RWPE1 (cell line): ENCODE measurements around the gene DNASE1L1.

Experiments used
- CTCF ChIA-PET: fragments of 350-600 bp; sonication (Branson Sonifier 250); formaldehyde crosslinking; extraction: SDS; loops from one replicate; lab custom pipeline; 2021; lab: Yijun Ruan, JAX
- POLR2A ChIA-PET: fragments of 400-600 bp; formaldehyde crosslinking; extraction: SDS; loops from one replicate; lab custom pipeline; 2020; ENCODE audit warnings: antibody characterized with exemption; ENCODE audit not compliant: low non-redundant PET; lab: Yijun Ruan, JAX
- DNase-seq: peaks from one replicate; pipeline ENCODE4 v3.0.0; 2012; ENCODE audit warnings: low spot score
- H3K27ac ChIP-seq: fragments of 450-650 bp; 2 replicates; pipeline ENCODE4 v1.5.1; 2017
- TF ChIP-seq, protein P1 (sequence below): fragments of 450-650 bp; conservative IDR thresholded peaks from 2 replicates; pipeline ENCODE4 v1.5.1; 2017; ENCODE audit warnings: low read depth, mild to moderate bottlenecking

DNASE1L1 gene

DNA sequence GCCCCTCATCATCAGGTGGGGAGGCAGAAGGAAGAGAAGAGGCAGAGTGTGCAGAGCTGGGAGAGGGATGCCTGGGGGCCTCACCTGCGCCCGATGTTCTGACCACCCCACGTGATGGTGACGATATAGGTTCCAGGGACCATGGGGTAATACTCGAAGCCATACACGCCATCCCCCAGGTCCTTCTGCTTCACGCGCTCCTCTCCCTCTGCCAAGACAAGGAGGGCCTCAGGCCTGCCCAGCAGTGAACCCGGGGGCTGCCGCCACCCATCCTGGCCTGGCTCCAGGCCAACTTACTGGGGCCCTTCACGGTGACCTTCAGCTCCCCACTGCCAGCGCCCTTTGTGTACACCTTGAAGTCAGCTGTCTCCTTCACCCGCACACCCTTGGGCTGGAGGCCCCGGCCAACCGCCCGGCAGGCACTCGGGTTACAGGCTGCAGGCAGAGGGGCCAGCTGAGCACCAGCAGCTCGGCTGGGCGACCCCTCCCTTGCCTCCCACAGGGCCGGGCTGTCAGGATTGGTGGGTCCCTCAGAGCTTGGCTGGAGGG, 43.9 kb downstream of the DNASE1L1 start:
- CTCF ChIA-PET: no interaction called here
- POLR2A ChIA-PET: no interaction called here

DNA sequence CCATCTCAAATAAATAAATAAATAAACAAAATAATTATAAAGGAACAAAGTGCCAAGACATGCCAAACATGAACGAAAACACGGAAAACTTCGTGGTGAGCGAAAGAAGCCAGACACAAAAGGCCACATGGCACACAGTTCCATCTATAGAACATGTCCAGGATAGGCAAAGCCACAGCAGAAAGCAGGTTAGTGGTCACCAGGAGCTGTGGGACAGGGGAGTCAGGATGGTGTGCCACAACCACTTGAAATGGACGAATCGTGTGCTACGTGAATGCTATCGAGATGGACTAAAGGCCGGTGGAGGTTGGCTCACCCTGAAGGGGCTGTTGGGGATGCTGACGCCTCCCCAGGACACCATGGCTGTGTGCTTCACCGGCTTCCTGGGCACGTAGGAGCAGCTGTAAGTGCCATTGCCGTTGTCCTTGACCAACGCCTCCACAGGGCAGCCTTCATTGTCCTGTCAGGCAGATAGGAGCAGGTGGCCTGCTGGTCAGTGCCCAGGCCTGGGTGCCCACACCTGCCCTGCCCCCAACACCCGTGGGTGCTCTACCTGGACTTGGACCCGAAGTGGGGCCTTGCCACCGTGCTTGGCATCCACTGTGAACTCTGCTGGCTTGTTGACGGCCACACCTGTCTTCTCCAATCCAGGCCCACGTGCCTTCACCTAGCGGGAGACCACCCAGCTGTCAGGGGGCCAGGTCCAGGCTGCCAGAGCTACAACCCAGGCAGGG, 45.2 kb downstream of the DNASE1L1 start:
- ChIA-PET POLR2A (no interaction called here), CTCF (no interaction called here)
- H3K27ac ChIP-seq: peak overlapping the region; percentile 97
- DNase-seq: no peak
- TF ChIP-seq, protein P1, sequence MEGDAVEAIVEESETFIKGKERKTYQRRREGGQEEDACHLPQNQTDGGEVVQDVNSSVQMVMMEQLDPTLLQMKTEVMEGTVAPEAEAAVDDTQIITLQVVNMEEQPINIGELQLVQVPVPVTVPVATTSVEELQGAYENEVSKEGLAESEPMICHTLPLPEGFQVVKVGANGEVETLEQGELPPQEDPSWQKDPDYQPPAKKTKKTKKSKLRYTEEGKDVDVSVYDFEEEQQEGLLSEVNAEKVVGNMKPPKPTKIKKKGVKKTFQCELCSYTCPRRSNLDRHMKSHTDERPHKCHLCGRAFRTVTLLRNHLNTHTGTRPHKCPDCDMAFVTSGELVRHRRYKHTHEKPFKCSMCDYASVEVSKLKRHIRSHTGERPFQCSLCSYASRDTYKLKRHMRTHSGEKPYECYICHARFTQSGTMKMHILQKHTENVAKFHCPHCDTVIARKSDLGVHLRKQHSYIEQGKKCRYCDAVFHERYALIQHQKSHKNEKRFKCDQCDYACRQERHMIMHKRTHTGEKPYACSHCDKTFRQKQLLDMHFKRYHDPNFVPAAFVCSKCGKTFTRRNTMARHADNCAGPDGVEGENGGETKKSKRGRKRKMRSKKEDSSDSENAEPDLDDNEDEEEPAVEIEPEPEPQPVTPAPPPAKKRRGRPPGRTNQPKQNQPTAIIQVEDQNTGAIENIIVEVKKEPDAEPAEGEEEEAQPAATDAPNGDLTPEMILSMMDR: no peak

More for the DNA sequence above, 43.9 kb downstream of the DNASE1L1 start:
- DNase-seq: no peak
- TF ChIP-seq, protein P1: no peak
- H3K27ac ChIP-seq: peak overlapping the region; percentile 97

DNA sequence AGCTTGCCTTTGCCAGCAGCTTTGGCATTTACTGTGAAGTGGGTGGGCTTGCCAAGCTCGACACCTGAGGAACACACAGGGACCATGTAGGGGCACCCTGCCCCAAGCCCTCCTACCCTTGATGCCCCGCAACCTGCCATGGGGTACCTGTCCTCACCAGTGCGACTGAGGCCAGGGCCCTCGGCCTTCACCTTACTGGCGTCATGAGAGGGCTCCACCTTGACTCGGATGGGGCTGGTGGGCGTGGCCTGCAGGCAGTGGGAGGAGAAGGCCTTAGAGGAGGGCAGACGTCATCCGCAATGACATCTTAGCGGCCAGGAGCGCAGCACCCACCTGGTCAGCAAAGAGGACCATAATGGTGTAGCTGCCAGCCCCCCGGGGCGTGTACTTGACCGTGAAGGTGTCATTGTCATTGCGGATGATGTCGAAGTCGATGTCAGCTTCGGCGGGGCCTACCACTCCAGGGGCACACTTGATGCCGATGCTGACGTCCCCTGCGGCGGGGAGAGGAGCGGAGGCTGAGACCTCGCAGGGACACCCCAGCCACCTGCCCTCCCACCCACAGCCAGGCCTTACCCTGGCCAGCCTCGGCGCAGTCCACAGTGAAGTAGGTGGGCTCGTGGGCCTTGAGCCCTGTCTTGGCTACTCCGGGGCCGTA, 46.8 kb downstream of the DNASE1L1 start:
- H3K27ac ChIP-seq: peak overlapping the region; percentile 97
- TF ChIP-seq, protein P1: no peak
- CTCF ChIA-PET: no interaction called here
- POLR2A ChIA-PET: no interaction called here
- DNase-seq: no peak

DNA sequence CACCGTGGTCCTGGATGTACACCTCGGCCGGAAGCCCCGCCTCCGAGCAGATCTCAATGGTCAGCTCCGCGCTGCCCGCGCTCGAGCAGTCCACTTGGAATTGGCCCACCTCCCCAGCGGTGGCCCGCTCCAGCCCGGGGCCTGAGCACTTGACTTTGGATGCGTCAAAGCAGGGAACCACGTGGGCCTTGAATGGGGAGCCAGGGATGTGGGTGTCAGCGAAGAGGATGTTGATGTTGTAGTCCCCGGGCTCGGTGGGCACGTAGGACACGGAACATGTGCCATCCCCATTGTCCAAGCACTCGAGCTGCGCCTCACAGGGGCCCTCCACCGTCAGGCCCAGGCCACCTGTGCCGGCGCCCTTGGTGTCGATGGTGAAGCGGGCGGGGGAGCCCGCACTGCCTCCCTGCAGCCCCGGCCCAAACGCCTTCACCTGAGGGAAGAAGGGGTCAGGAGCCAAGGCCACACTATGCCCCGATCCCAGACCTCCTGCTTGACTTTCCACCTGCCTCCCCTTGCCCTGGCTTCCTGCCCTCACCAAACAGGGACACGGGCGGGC, 48.8 kb downstream of the DNASE1L1 start:
- TF ChIP-seq, protein P1: no peak
- peak overlapping the region; percentile 97 for H3K27ac ChIP-seq
- no peak for DNase-seq
- CTCF ChIA-PET: no interaction called here
- POLR2A ChIA-PET: no interaction called here

DNA sequence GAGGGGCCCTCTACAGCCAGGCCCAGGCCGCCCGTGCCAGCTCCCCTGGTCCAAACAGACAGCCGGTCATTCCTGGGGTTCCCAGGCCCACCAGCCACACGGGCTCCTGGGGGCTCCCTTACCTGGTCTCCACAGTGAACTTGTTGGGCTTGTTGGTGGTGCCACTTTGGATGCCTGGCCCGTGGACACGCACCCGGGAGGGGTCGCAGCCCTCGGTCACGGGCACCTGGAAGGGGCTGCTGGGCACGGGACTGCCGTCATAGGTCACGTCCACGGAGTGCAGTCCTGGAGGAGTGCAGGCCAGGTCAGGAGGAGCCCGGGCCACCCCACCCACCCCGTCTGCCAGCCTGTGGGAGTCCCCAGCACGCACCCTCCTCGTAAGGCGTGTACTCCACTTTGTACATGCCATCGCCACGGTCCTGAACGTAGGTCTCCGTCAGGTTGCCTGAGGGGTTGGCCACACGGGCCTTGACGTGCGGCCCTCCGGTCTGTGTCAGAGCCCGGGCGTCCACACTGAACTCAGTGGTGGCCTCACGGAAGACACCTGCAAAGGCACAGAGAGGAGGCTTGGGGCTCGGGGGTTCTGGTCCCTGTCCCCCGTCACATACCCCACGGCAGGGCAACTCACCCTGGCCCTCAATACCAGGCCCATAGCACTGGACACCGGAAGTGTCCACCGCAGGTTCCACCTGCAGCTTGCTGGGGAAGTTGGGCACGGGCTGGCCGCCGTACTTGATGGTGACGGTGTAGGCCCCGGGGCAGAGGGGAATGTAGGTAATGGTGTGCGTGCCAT, 49.5 kb downstream of the DNASE1L1 start:
- peak overlapping the region; percentile 97 for H3K27ac ChIP-seq
- no peak for DNase-seq
- TF ChIP-seq, protein P1: no peak
- ChIA-PET POLR2A (no interaction called here), CTCF (no interaction called here)

DNA sequence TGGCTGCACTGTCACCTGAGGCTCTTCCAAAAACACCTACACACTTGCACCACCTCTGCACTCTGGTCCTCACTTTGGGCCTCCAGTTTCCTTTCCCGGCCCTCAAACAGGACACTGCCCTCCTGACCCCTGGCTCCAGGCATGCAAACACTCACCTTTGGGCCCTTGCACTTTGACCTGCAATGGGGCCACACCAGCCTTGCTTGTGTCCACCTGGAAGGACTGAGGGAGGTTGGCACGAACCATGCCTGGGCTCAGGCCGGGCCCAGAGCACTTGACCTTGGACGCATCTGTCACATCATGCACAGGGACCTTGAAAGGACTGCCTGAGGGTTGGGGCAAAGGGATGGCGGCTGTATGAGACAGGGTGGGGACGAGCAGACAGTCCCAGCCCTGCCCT, 50.2 kb downstream of the DNASE1L1 start:
- H3K27ac ChIP-seq: peak overlapping the region; percentile 97
- POLR2A ChIA-PET: no interaction called here
- DNase-seq: no peak
- CTCF ChIA-PET: no interaction called here
- TF ChIP-seq, protein P1: no peak
